PC-3 (cell line): Measurements from ENCODE around the gene ST6GALNAC3. TPM values are rescaled to one million over a fixed set of nuclear protein-coding genes. Genes with fewer than 3 reads are reported as not detected.

Experiments used
- ATAC-seq: fragments of 200-7000 bp; cut with Tn5 transposase; 2 replicates; pipeline ENCODE4 v1.9.1; 2020; ENCODE audit warnings: mild to moderate bottlenecking, moderate library complexity
- BruUV-seq: library from RNA; stranded (reverse); fragments of 400-500 nt; replicated peaks from 2 replicates; lab custom pipeline; 2021; lab: Mats Ljungman, UMichigan
- CTCF ChIA-PET: fragments of 300-600 bp; sonication (Branson Sonifier 250); formaldehyde crosslinking; loops from one replicate; lab custom pipeline; 2022; ENCODE audit warnings: antibody characterized with exemption; lab: Charles Lee
- POLR2A ChIA-PET: fragments of 300-600 bp; sonication (Branson Sonifier 250); formaldehyde crosslinking; loops from one replicate; lab custom pipeline; 2022; ENCODE audit warnings: antibody characterized with exemption; ENCODE audit not compliant: unreplicated experiment; lab: Charles Lee
- DNase-seq: peaks from one replicate; pipeline ENCODE4 v3.0.0-alpha.2; 2015
- H2AFZ ChIP-seq: fragments of 300-600 bp; sonication (generic); 2 replicates; pipeline ENCODE4 v1.6.0; 2016; ENCODE audit warnings: antibody characterized with exemption, low read length
- H3F3A ChIP-seq: fragments of 300-600 bp; sonication (generic); one replicate; pipeline ENCODE4 v1.6.0; 2017; ENCODE audit warnings: antibody characterized with exemption, low read length, control low read depth, mild to moderate bottlenecking; ENCODE audit not compliant: unreplicated experiment
- H3K27ac ChIP-seq: fragments of 300-600 bp; sonication (generic); 2 replicates; pipeline ENCODE4 v1.5.1; 2016; ENCODE audit warnings: mild to moderate bottlenecking, low read length
- H3K27me3 ChIP-seq: fragments of 300-600 bp; sonication (generic); 2 replicates; pipeline ENCODE4 v1.6.1; 2016; ENCODE audit warnings: low read length, mixed read lengths
- H3K36me3 ChIP-seq: fragments of 300-600 bp; sonication (generic); 2 replicates; pipeline ENCODE4 v1.6.1; 2016; ENCODE audit warnings: low read depth, mixed run types, low read length, mixed read lengths
- H3K4me1 ChIP-seq: fragments of 300-600 bp; sonication (generic); 2 replicates; pipeline ENCODE4 v1.5.1; 2016; ENCODE audit warnings: low read length; ENCODE audit not compliant: insufficient read depth
- H3K4me2 ChIP-seq: fragments of 300-600 bp; sonication (generic); 2 replicates; pipeline ENCODE4 v1.6.0; 2016; ENCODE audit warnings: low read length
- H3K4me3 ChIP-seq: fragments of 300-600 bp; sonication (generic); 2 replicates; pipeline ENCODE4 v1.5.1; 2016; ENCODE audit warnings: mild to moderate bottlenecking, low read length, mixed read lengths
- H3K79me2 ChIP-seq: fragments of 300-600 bp; sonication (generic); 2 replicates; pipeline ENCODE4 v1.6.1; 2017; ENCODE audit warnings: low read length, mixed read lengths
- H3K9ac ChIP-seq: fragments of 300-600 bp; sonication (generic); 2 replicates; pipeline ENCODE4 v1.6.0; 2016; ENCODE audit warnings: mild to moderate bottlenecking, low read length
- H3K9me2 ChIP-seq: fragments of 300-600 bp; sonication (generic); replicated peaks from 2 replicates; pipeline ENCODE4 v1.6.1; 2016; ENCODE audit warnings: mixed run types, low read length, mixed read lengths
- H3K9me3 ChIP-seq: fragments of 300-600 bp; sonication (generic); 2 replicates; pipeline ENCODE4 v1.6.1; 2016; ENCODE audit warnings: low read length, mixed read lengths
- H4K20me1 ChIP-seq: fragments of 300-600 bp; sonication (generic); 2 replicates; pipeline ENCODE4 v1.6.1; 2016; ENCODE audit warnings: low read length, mixed read lengths
- CTCF ChIP-seq: fragments of 300-600 bp; sonication (generic); conservative IDR thresholded peaks from 2 replicates; pipeline ENCODE4 v1.5.1; 2017; ENCODE audit warnings: antibody characterized with exemption, low read depth, mild to moderate bottlenecking, low read length
- EZH2 ChIP-seq: fragments of 300-600 bp; sonication (generic); IDR thresholded peaks from one replicate; pipeline ENCODE4 v1.6.1; 2017; ENCODE audit warnings: antibody characterized with exemption, mild to moderate bottlenecking, low read length; ENCODE audit not compliant: unreplicated experiment
- EZH2phosphoT487 ChIP-seq: fragments of 300-600 bp; sonication (generic); IDR thresholded peaks from 2 replicates; pipeline ENCODE4 v1.6.1; 2018; ENCODE audit warnings: mild to moderate bottlenecking, antibody characterized with exemption, low read length, borderline replicate concordance
- intact Hi-C: fragments of 100-400 bp; cut with micrococcal nuclease; formaldehyde crosslinking; loops from 2 replicates; pipeline ENCODE4 v1.9.0; 2023
- total RNA-seq: library from RNA; depleted of rRNA; stranded (reverse); fragments of >200 nt; gene quantifications from 2 replicates; pipeline ENCODE4 v1.2.3, GENCODE V29; 2014

ST6GALNAC3 gene
- total RNA-seq, 1 experiment from 2014 or later = not detected

- Histone ChIP-seq H3F3A (no peaks in the 10 kb centered on the region), H4K20me1 (no peaks in the 10 kb centered on the region), H3K27me3 (no peaks in the 10 kb centered on the region), H2AFZ (no peak overlapping the region), H3K4me2 (no peak overlapping the region), H3K9ac (no peak overlapping the region), H3K36me3 (no peaks in the 10 kb centered on the region), H3K79me2 (no peaks in the 10 kb centered on the region), H3K27ac (no peak overlapping the region), H3K9me2 (no peaks in the 10 kb centered on the region), H3K4me3 (no peak overlapping the region), H3K9me3 (no peaks in the 10 kb centered on the region), H3K4me1 (peaks cover 24% of the 10 kb centered on the region)
- ATAC-seq = no peak
- POLR2A ChIA-PET = no interaction called here
- no peak for TF ChIP-seq EZH2
- TF ChIP-seq CTCF = no peak
- no peak for TF ChIP-seq EZH2phosphoT487
- no TSS peak for BruUV-seq
- DNase-seq = no peak
- CTCF ChIA-PET = no interaction called here
- intact Hi-C loops = no loop called here
Observed at GRCh38 chr1:76065270-76065669, 9.3 kb upstream of the ST6GALNAC3 start.

- Histone ChIP-seq H4K20me1 (no peaks in the 10 kb centered on the region), H3K79me2 (no peaks in the 10 kb centered on the region), H2AFZ (no peak overlapping the region), H3K27me3 (no peaks in the 10 kb centered on the region), H3K9ac (no peak overlapping the region), H3K4me1 (peaks cover 27% of the 10 kb centered on the region; the same call in 1 of the 2 replicates), H3K27ac (no peak overlapping the region), H3F3A (no peaks in the 10 kb centered on the region), H3K4me2 (no peak overlapping the region), H3K36me3 (no peaks in the 10 kb centered on the region), H3K4me3 (no peak overlapping the region), H3K9me2 (no peaks in the 10 kb centered on the region), H3K9me3 (no peaks in the 10 kb centered on the region)
- intact Hi-C loops = no loop called here
- POLR2A ChIA-PET = no interaction called here
- DNase-seq (peak; percentile 42), ATAC-seq (no peak)
- CTCF ChIA-PET = no interaction called here
- no peak for TF ChIP-seq CTCF
- no peak for TF ChIP-seq EZH2phosphoT487
- no peak for TF ChIP-seq EZH2
- BruUV-seq = no TSS peak
Observed at GRCh38 chr1:76066394-76066793, 8.2 kb upstream of the ST6GALNAC3 start.

- DNase-seq (peak; percentile 63), ATAC-seq (no peak; the same call in 1 of the 2 replicates)
- no TSS peak for BruUV-seq
- H3K27me3 ChIP-seq = no peaks in the 10 kb centered on the region
- intact Hi-C loops = no loop called here
- no peaks in the 10 kb centered on the region for H3F3A ChIP-seq
- no peaks in the 10 kb centered on the region for H3K79me2 ChIP-seq
- no peak overlapping the region for H3K9ac ChIP-seq
- H3K9me2 ChIP-seq = no peaks in the 10 kb centered on the region
- peak overlapping the region; percentile 24; the same call in 1 of the 2 replicates for H3K27ac ChIP-seq
- peaks cover 27% of the 10 kb centered on the region; the same call in 1 of the 2 replicates for H3K4me1 ChIP-seq
- H2AFZ ChIP-seq = no peak overlapping the region
- H3K36me3 ChIP-seq = no peaks in the 10 kb centered on the region
- CTCF ChIA-PET = no interaction called here
- no peak overlapping the region for H3K4me3 ChIP-seq
- no peaks in the 10 kb centered on the region for H3K9me3 ChIP-seq
- no peak for TF ChIP-seq EZH2phosphoT487
- TF ChIP-seq CTCF = no peak
- no peak for TF ChIP-seq EZH2
- peak overlapping the region; percentile 34 for H3K4me2 ChIP-seq
- no peaks in the 10 kb centered on the region for H4K20me1 ChIP-seq
- POLR2A ChIA-PET = no interaction called here
Observed at GRCh38 chr1:76068542-76068941, 6.0 kb upstream of the ST6GALNAC3 start.
